Mucosa of rectum (tissue), 2 donors: ENCODE data around the gene LAGE3.

Source experiments
- H3K27ac ChIP-seq, 2 donors: one replicate each; pipeline ENCODE4 v1.7.0; 2013; ENCODE audit warnings: inconsistent platforms in 2 of 2, low read depth in 2 of 2, low read length in 2 of 2
- H3K27me3 ChIP-seq, 2 donors: one replicate each; pipeline ENCODE4 v1.7.0; 2013; ENCODE audit warnings: low read length in 2 of 2; ENCODE audit not compliant: control insufficient read depth in 2 of 2, insufficient read depth in 2 of 2
- H3K36me3 ChIP-seq, 2 donors: one replicate each; pipeline ENCODE4 v1.7.0; 2013; ENCODE audit warnings: low read length in 2 of 2; ENCODE audit not compliant: control insufficient read depth in 2 of 2, insufficient read depth in 2 of 2
- H3K4me1 ChIP-seq, 2 donors: one replicate each; pipeline ENCODE4 v1.7.0; 2013; ENCODE audit warnings: low read length in 2 of 2, mild to moderate bottlenecking in 1 of 2; ENCODE audit not compliant: control insufficient read depth in 2 of 2, insufficient read depth in 2 of 2
- H3K4me3 ChIP-seq, 2 donors: one replicate each; pipeline ENCODE4 v1.7.0; 2013; ENCODE audit warnings: low read length in 2 of 2
- H3K9ac ChIP-seq, 2 donors: one replicate each; pipeline ENCODE4 v1.7.0; 2013; ENCODE audit warnings: low read length in 2 of 2, low read depth in 1 of 2, mild to moderate bottlenecking in 1 of 2
- H3K9me3 ChIP-seq, 2 donors: one replicate each; pipeline ENCODE4 v1.7.0; 2013; ENCODE audit warnings: low read length in 2 of 2; ENCODE audit not compliant: control insufficient read depth in 2 of 2
- donor health status: healthy.
- donor health status: Normal muscosa, but diverticular disease.

Gene LAGE3

DNA sequence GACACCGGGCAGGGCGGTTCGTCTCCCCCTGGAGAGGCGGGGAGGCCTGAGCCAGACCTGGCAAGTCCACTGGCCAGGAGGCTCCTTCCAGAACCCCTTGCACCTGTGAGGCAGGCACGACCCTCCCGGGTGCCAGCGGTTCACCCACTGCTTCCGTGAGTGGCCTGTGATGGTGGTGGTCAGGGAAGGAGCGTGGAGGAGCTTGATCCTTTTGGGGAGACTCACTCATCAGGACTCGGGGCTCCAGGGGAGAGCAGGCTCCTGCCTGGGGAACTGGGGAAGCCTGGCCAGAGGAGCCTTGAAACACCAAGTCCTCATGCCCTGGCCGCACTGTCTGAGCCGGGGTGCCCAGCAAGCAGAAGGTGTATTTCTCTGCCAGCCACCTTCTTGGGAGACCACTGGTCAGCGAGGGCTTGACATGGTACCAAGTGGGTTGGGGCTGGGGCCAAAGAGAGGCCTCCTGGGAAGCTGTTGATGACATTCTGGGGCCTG lies 34.3 kb downstream of the LAGE3 start:
- Histone ChIP-seq H3K27me3 (no peaks in the 10 kb centered on the region), H3K36me3 (peaks cover 15 to 16% of the 10 kb centered on the region in 2 donors), H3K4me1 (peaks cover 7 to 10% of the 10 kb centered on the region in 2 donors), H3K27ac (peak overlapping the region; percentile 68 to 74), H3K9me3 (no peaks in the 10 kb centered on the region), H3K4me3 (peak overlapping the region; percentile 62 to 66), H3K9ac (peak overlapping the region; percentile 63 to 86)

DNA sequence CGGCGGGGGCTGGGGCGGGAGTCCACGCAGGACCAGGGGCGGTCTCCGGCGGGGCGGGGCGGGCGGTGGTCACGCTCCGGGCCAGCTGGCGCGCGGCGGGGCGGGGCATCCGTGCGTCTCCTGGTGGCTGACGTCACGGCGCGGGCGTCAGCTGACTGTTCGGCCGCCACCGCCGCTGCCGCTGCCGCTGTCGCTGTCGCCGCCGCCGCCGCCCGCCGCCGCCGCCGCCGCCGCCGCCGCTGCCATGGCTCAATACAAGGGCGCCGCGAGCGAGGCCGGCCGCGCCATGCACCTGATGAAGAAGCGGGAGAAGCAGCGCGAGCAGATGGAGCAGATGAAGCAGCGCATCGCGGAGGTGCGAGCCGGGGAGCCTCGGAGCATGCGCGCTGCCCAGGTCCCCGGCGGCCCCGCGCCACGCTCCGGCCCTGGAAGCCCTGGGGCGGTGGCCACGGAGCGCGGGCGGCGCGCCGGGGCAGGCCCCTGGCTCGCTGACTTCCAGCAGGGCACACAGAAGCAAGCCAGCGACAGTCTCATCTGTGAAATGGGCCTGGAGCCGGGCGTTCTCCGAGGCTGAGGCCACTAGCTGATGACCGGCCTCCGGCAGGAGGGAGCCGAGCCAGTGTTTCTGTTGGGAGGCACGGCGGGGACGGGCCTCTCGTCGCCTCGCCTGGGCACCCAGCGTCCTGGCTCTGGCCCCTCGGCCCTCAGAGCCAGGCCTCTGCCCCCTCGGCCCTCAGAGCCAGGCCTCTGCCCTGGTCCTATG lies 34.9 kb downstream of the LAGE3 start, which contains the start of gene FAM50A:
Gene FAM50A (plus strand): TSS at position 150 of the 763 bp plus-strand sequence. CDS start 95 bp downstream, at position 245.
- H3K9ac ChIP-seq = peak within 1 kb of the TSS; percentile 63 to 86
- no peaks in the 10 kb centered on the region for H3K9me3 ChIP-seq
- H3K36me3 ChIP-seq = peaks cover 12 to 16% of the 10 kb centered on the region in 2 donors
- H3K4me1 ChIP-seq = peaks cover 7 to 10% of the 10 kb centered on the region in 2 donors
- H3K27me3 ChIP-seq = no peaks in the 10 kb centered on the region
- peak within 1 kb of the TSS; percentile 62 to 66 for H3K4me3 ChIP-seq
- peak within 1 kb of the TSS; percentile 68 to 74 for H3K27ac ChIP-seq

DNA sequence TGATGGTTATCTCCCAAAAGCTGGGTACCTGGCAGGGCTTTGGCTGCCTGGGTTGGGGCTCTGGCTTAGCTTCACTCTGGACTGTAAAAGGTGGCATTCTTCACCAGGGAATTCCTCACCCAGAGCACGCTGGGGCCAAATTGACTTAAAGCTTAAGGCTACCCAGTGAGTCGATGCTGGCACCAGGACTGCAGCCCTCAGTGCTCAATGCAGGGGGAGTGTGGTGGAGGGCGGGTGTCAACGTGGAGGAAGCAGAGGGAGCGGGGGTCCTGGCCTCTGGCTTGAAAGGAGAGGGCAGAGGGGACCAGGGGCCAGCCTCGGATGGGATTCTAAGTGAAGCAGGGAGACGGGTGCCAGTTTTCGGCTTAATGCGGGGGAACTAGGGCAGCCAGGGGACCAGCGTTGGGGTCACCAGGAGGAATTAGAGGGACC lies 35.6 kb downstream of the LAGE3 start:
- no peaks in the 10 kb centered on the region for H3K9me3 ChIP-seq
- peak overlapping the region; percentile 56 to 58 for H3K9ac ChIP-seq
- peak overlapping the region; percentile 48 to 55 for H3K4me3 ChIP-seq
- peaks cover 6 to 13% of the 10 kb centered on the region in 2 donors for H3K36me3 ChIP-seq
- H3K4me1 ChIP-seq = peaks cover 7 to 10% of the 10 kb centered on the region in 2 donors
- peak overlapping the region; percentile 58 to 70 for H3K27ac ChIP-seq
- H3K27me3 ChIP-seq = no peaks in the 10 kb centered on the region

DNA sequence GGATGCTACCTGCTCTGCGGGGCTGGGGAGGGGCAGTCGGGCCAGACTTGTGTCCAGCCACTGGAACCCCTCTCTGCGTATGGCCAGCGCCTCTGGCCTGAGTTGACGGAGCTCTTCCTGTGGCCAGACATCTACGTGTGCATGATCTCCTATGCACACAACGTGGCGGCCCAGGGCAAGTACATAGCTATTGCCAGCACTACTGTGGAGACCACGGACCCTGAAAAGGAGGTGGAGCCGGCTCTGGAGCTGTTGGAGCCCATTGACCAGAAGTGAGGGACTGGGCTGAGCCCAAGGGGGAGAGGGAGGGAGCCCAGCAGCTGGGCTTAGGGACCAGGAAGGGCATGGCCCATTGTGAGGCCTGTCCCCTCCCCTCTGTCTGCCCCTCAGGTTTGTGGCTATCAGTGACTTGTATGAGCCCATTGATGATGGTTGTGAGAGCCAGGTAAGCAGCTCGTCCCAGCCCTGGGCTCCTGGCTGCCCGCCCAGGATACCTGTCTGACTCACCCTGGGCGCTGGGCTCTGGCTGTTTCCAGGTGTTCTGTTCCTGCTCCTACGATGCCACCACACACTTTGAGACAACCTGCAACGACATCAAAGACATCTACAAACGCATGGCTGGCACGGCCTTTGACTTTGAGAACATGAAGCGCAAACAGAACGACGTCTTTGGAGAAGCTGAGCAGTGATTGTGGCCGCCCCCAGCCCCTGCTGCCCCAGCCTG lies 36.9 kb downstream of the LAGE3 start:
- Histone ChIP-seq H3K9me3 (no peaks in the 10 kb centered on the region), H3K27ac (no peak overlapping the region), H3K9ac (no peak overlapping the region), H3K27me3 (peaks cover 0 to 1% of the 10 kb centered on the region in 2 donors), H3K4me3 (no peak overlapping the region), H3K4me1 (peaks cover 9 to 10% of the 10 kb centered on the region in 2 donors), H3K36me3 (peaks cover 6 to 11% of the 10 kb centered on the region in 2 donors)

DNA sequence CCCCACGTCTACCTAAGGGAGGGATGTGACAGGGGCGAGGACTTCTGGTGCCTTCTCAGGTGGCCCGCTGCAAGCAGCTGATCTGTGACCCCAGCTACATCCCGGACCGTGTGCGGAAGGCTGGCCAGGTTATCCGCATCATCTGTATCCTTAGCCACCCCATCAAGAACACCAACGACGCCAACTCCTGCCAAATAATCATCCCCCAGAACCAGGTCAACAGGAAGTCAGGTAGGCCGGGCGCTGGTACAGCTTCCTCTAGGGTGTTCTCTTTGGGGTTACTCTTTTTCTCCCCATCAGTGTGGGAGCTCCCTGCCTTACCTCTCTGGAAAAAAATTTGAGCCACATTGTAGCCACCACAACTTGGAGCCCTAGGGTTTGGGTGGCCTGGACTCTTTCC lies 37.5 kb downstream of the LAGE3 start:
- Histone ChIP-seq H3K27ac (no peak overlapping the region), H3K36me3 (peaks cover 6 to 11% of the 10 kb centered on the region in 2 donors), H3K27me3 (peaks cover 0 to 1% of the 10 kb centered on the region in 2 donors), H3K9ac (no peak overlapping the region), H3K4me1 (peaks cover 9 to 10% of the 10 kb centered on the region in 2 donors), H3K9me3 (no peaks in the 10 kb centered on the region), H3K4me3 (no peak overlapping the region)

DNA sequence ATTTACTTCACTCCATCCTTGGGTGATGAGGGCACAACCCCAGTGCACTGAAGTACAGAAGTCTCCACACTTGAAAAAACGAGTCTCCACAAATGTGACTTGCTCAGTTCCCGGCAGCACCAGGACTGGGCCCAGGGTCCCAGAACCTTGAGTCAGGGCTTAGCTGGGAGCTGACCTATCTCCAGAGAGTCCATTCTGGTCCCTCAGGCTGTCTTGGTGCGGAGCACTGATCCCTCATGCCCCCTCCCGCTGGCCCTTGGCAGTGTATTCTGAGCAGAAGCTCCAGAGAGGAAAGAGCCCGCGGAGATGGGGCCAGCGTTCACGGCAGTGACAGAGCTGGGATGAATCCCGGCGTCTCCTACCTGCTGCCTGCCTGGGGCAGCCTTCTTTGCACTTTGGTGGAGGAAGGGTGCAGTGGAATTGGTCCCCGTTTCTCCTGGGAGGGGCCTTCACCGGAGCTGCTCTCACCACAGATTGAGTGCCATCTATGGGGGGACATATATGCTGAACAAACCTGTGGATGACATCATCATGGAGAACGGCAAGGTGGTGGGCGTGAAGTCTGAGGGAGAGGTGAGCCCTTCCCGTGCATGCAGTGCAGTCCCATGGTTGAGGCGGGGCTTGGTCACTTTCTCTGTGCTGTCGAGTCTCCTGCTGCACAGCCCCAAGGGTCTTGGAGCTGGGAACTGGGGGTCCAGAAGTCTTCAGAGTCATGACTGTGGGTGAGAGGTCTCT lies 38.3 kb downstream of the LAGE3 start:
- H3K4me3 ChIP-seq = no peak overlapping the region
- no peak overlapping the region for H3K9ac ChIP-seq
- no peaks in the 10 kb centered on the region for H3K9me3 ChIP-seq
- H3K27ac ChIP-seq = no peak overlapping the region
- H3K4me1 ChIP-seq = peaks cover 9 to 10% of the 10 kb centered on the region in 2 donors
- peaks cover 0 to 1% of the 10 kb centered on the region in 2 donors for H3K27me3 ChIP-seq
- H3K36me3 ChIP-seq = peaks cover 6 to 7% of the 10 kb centered on the region in 2 donors

DNA sequence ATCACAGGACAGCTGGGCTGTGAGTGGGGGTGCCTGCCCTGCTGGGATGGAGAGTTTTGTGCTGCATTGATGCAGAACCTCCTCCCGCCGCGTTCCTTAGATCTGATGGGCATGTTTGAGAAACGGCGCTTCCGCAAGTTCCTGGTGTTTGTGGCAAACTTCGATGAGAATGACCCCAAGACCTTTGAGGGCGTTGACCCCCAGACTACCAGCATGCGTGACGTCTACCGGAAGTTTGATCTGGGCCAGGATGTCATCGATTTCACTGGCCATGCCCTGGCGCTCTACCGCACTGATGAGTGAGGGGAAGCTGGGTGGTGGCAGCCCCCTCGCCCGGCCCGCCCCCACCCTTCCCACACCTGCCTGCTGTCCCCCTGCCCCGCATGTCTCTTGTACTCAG lies 39.2 kb downstream of the LAGE3 start:
- peaks cover 0 to 3% of the 10 kb centered on the region in 2 donors for H3K27me3 ChIP-seq
- peaks cover 6 to 13% of the 10 kb centered on the region in 2 donors for H3K36me3 ChIP-seq
- H3K4me3 ChIP-seq = no peak overlapping the region
- no peaks in the 10 kb centered on the region for H3K9me3 ChIP-seq
- H3K27ac ChIP-seq = no peak overlapping the region
- H3K4me1 ChIP-seq = peaks cover 4 to 7% of the 10 kb centered on the region in 2 donors
- H3K9ac ChIP-seq = no peak overlapping the region

DNA sequence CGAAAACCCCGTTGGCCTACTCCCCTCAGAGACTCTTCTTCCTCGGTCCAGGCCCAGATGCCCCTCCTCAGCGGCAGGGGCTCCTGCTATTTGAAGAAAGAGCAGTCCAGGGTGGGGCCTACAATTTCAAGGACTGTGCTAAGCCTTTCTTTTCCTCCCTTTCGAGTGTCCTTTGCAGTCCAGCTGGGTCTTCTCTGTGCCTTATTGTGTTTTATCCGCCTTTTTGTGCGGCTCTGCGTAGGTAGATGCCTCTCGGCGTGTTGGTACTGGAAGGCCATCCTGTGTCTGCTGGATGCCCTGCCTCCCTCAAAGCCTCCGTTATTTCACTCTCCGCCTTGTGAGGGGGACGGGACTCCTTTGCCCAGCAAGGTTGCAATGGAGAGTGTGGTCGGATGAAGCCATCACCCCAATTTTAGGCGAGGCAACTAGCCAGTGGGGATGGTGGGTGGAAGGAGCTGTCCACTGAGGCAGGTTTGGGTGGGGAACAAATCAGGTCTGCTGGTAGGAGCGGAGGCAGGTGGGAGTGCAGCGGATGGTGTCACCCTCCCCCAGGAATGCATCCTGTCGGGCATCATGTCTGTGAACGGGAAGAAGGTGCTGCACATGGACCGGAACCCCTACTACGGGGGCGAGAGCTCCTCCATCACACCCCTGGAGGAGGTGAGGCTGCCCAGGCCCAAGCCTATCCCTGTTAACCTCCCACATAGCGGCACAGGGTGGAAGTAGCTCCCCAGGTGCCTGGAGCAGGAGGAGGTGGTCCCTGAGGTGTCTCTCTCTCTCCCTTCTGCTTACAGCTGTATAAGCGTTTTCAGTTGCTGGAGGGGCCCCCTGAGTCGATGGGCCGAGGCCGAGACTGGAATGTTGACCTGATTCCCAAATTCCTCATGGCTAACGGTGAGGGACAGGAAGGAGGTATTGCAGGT lies 40.8 kb downstream of the LAGE3 start:
- Histone ChIP-seq H3K36me3 (peaks cover 10 to 15% of the 10 kb centered on the region in 2 donors), H3K9ac (peak overlapping the region; percentile 14 to 58), H3K4me1 (peaks cover 0 to 2% of the 10 kb centered on the region in 2 donors), H3K4me3 (peak overlapping the region; percentile 69 to 77), H3K27ac (peak overlapping the region in 1 of 2 donors; percentile 32), H3K27me3 (peaks cover 0 to 3% of the 10 kb centered on the region in 2 donors), H3K9me3 (no peaks in the 10 kb centered on the region)
